ENCODE data around the gene DSG4. TPM values are rescaled to one million over a fixed set of nuclear protein-coding genes. Genes with fewer than 3 reads are reported as not detected.

Gene DSG4
- total RNA-seq, 1 donor from 2014 or later: not detected

Other genes with a start within 250 kb of the DSG4 start
- 0.18 and 0.43 TPM in 2 replicates for gene DSC1, start 213.9 kb upstream of the DSG4 start, total RNA-seq
- 0.05 TPM in 1 of 2 replicates, not detected in the other for gene DSG1, start 58.6 kb upstream of the DSG4 start, total RNA-seq
- gene DSG3, start 71.0 kb downstream of the DSG4 start, total RNA-seq: 0.29 and 0.64 TPM in 2 replicates
- gene DSG2, start 121.4 kb downstream of the DSG4 start, total RNA-seq: 154 and 168 TPM in 2 replicates
- gene TTR, start 215.1 kb downstream of the DSG4 start, total RNA-seq: not detected in 2 replicates

Measured in astrocyte (in vitro differentiated cells and primary cell).